Ureter (tissue), 1 donor: ENCODE measurements around the gene SMOC2. TPM values are rescaled to one million over a fixed set of nuclear protein-coding genes. Genes with fewer than 3 reads are reported as not detected.

ENCODE experiments used
- DNase-seq: peaks from one replicate; pipeline ENCODE4 v3.0.0-alpha.2; 2020; ENCODE audit warnings: low spot score
- total RNA-seq: library from RNA; stranded (reverse); gene quantifications from one replicate; pipeline ENCODE4 v1.2.4, GENCODE V29; 2023
- donor health status: DM: yes; HTN: yes; CAD: no.

Gene SMOC2
- total RNA-seq, 1 donor from 2014 or later = 26.1 TPM

- DNase-seq = no peak
Observed at GRCh38 chr6:168480481-168480880, 39.5 kb downstream of the SMOC2 start.

- DNase-seq = no peak
Observed at GRCh38 chr6:168485818-168486217, 44.8 kb downstream of the SMOC2 start.

GRCh38 chr6:168490757-168491156, 49.8 kb downstream of the SMOC2 start:
- no peak for DNase-seq

GRCh38 chr6:168493976-168494375, 53.0 kb downstream of the SMOC2 start:
- no peak for DNase-seq

- DNase-seq = no peak
Observed at GRCh38 chr6:168494726-168495125, 53.7 kb downstream of the SMOC2 start.

GRCh38 chr6:168495133-168495532, 54.1 kb downstream of the SMOC2 start:
- DNase-seq = no peak

GRCh38 chr6:168495636-168496035, 54.7 kb downstream of the SMOC2 start:
- no peak for DNase-seq

- no peak for DNase-seq
Observed at GRCh38 chr6:168496139-168496996, 55.4 kb downstream of the SMOC2 start.

- no peak for DNase-seq
Observed at GRCh38 chr6:168496997-168497331, 56.0 kb downstream of the SMOC2 start.

- DNase-seq = no peak
Observed at GRCh38 chr6:168497381-168497780, 56.4 kb downstream of the SMOC2 start.

GRCh38 chr6:168498161-168498843, 57.3 kb downstream of the SMOC2 start:
- no peak for DNase-seq

- DNase-seq = no peak
Observed at GRCh38 chr6:168499045-168499650, 58.2 kb downstream of the SMOC2 start.

GRCh38 chr6:168500519-168500918, 59.5 kb downstream of the SMOC2 start:
- DNase-seq = no peak

- no peak for DNase-seq
Observed at GRCh38 chr6:168501561-168501960, 60.6 kb downstream of the SMOC2 start.

GRCh38 chr6:168504366-168504765, 63.4 kb downstream of the SMOC2 start:
- no peak for DNase-seq

GRCh38 chr6:168506460-168506859, 65.5 kb downstream of the SMOC2 start:
- no peak for DNase-seq

GRCh38 chr6:168507297-168507696, 66.3 kb downstream of the SMOC2 start:
- DNase-seq = no peak

- DNase-seq = no peak
Observed at GRCh38 chr6:168507730-168508129, 66.7 kb downstream of the SMOC2 start.

- DNase-seq = no peak
Observed at GRCh38 chr6:168508903-168509302, 67.9 kb downstream of the SMOC2 start.

- no peak for DNase-seq
Observed at GRCh38 chr6:168513766-168514165, 72.8 kb downstream of the SMOC2 start.

- DNase-seq = peak; percentile 64
Observed at GRCh38 chr6:168514216-168514615, 73.2 kb downstream of the SMOC2 start.

- DNase-seq = no peak
Observed at GRCh38 chr6:168515376-168515775, 74.4 kb downstream of the SMOC2 start.
